HepG2 (cell line): Measurements from ENCODE around the gene COBLL1. TPM values are rescaled to one million over a fixed set of nuclear protein-coding genes. Genes with fewer than 3 reads are reported as not detected.

Experiments used
- GATAD2A ChIP-seq: IDR thresholded peaks from 2 replicates; pipeline ENCODE4 v1.6.1; 2016
- KLF6 ChIP-seq: IDR thresholded peaks from 2 replicates; pipeline ENCODE4 v1.8.0; 2016; ENCODE audit warnings: missing biosample characterization, missing genetic modification reagents
- NCOA2 ChIP-seq: sonication (generic); formaldehyde crosslinking; IDR thresholded peaks from 2 replicates; pipeline ENCODE4 v1.8.0; 2022; ENCODE audit warnings: inconsistent platforms
- POLR2A ChIP-seq, 2 experiments: IDR thresholded peaks; 2 replicates each; pipeline ENCODE4 v1.6.1; 2011; ENCODE audit warnings: low read depth in 2 of 2, low read length in 2 of 2, mild to moderate bottlenecking in 1 of 2, moderate library complexity in 1 of 2; ENCODE audit not compliant: insufficient read depth in 1 of 2
- PPARG ChIP-seq: conservative IDR thresholded peaks from 2 replicates; pipeline ENCODE4 v1.6.1; 2016; ENCODE audit warnings: missing biosample characterization, missing genetic modification reagents
- RAD21 ChIP-seq: fragments of 450-650 bp; formaldehyde crosslinking; IDR thresholded peaks from 2 replicates; pipeline ENCODE4 v1.5.0; 2020; ENCODE audit warnings: mild to moderate bottlenecking
- SMC3 ChIP-seq: IDR thresholded peaks from 2 replicates; pipeline ENCODE4 v1.6.1; 2011; ENCODE audit warnings: low read length, improper control_type of control experiment
- ZBTB42 ChIP-seq: sonication (generic); formaldehyde crosslinking; IDR thresholded peaks from 2 replicates; pipeline ENCODE4 v1.5.0; 2020; ENCODE audit warnings: mild to moderate bottlenecking, missing genetic modification reagents
- ZNF326 ChIP-seq: sonication (generic); formaldehyde crosslinking; IDR thresholded peaks from 2 replicates; pipeline ENCODE4 v1.4.0; 2020; ENCODE audit warnings: missing genetic modification reagents, borderline replicate concordance
- ZNF512B ChIP-seq: sonication (generic); formaldehyde crosslinking; IDR thresholded peaks from 2 replicates; pipeline ENCODE4 v1.5.1; 2020; ENCODE audit warnings: missing genetic modification reagents, mild to moderate bottlenecking, borderline replicate concordance
- ZNF580 ChIP-seq: IDR thresholded peaks from 2 replicates; pipeline ENCODE4 v1.6.1; 2016; ENCODE audit warnings: low read depth, borderline replicate concordance
- ZNF816 ChIP-seq: sonication (generic); formaldehyde crosslinking; IDR thresholded peaks from 2 replicates; pipeline ENCODE4 v1.8.0; 2022; ENCODE audit warnings: missing genetic modification reagents, mild to moderate bottlenecking, borderline replicate concordance
- ZSCAN22 ChIP-seq: sonication (generic); formaldehyde crosslinking; IDR thresholded peaks from 2 replicates; pipeline ENCODE4 v1.4.0; 2020; ENCODE audit warnings: mild to moderate bottlenecking, missing genetic modification reagents
- polyA plus RNA-seq, 8 experiments: library from polyadenylated mRNA; depleted of rRNA in 3 of 8; stranded (reverse) in 7 of 8; unstranded in 1 of 8; fragments of >200 nt; fragmentation: Illumina TruSeq in 4 of 8; extraction: Trizol in 4 of 8; gene quantifications; 2 replicates each; pipeline versions ENCODE4 v1.2.1 to v1.2.3, GENCODE V29; 2011 to 2016; ENCODE audit warnings: low read depth in 4 of 8, missing spikeins in 1 of 8, mixed read lengths in 1 of 8; ENCODE audit not compliant: insufficient read depth in 1 of 8
- total RNA-seq, 5 experiments: library from RNA; depleted of rRNA; stranded (reverse); fragments of >200 nt; fragmentation: Illumina TruSeq; extraction: Trizol; gene quantifications; 2 replicates each; pipeline ENCODE4 v1.2.3, GENCODE V29; 2016; ENCODE audit warnings: low read depth in 1 of 5

COBLL1 gene
- total and polyA plus RNA-seq, 2 of the 13 experiments (the other 11 are each of a cell fraction or from before 2014, with no cell fraction given), result 32.6 to 86.8 TPM

GRCh38 chr2:164742738-164743317 is 98.8 kb downstream of the COBLL1 start (continued):
- TF ChIP-seq ZNF512B (no peak), SMC3 (0 out of 2 replicates have a peak, but pooled peaks have one; percentile 9), NCOA2 (peak; percentile 97), PPARG (CRISPR knock-in tag) (peak; percentile 96), ZNF580 (CRISPR knock-in tag) (no peak), ZNF816 (CRISPR knock-in tag) (no peak), GATAD2A (CRISPR knock-in tag) (peak; percentile 99), KLF6 (CRISPR knock-in tag) (peak; percentile 64; the same call in 1 of the 2 replicates), RAD21 (CRISPR knock-in tag) (no peak), ZNF326 (CRISPR knock-in tag) (no peak), ZSCAN22 (CRISPR knock-in tag) (no peak), ZBTB42 (CRISPR knock-in tag) (no peak), POLR2A (IDR thresholded peaks at IDR 0.05; ENCODE audit: insufficient read depth in 1 of 2, low read depth in 2 of 2, low read length in 2 of 2) (no peak)
- TF ChIP-seq, all 625 proteins: peak for 154
